H9 (cell line): ENCODE results near the gene PAQR7. TPM values are rescaled to one million over a fixed set of nuclear protein-coding genes. Genes with fewer than 3 reads are reported as not detected.

ENCODE experiments used
- DNase-seq: peaks from one replicate; pipeline ENCODE4 v3.0.0-alpha.2; 2017
- H2AFZ ChIP-seq: one replicate; pipeline ENCODE4 v1.6.1; 2013; ENCODE audit warnings: mild to moderate bottlenecking, low read length, control low read depth, moderate library complexity
- H2AK5ac ChIP-seq: 2 replicates; pipeline ENCODE4 v1.6.1; 2013; ENCODE audit warnings: low read length, control low read depth, mixed read lengths; ENCODE audit not compliant: insufficient read length
- H2BK120ac ChIP-seq: one replicate; pipeline ENCODE4 v1.6.1; 2013; ENCODE audit warnings: low read depth, mild to moderate bottlenecking, low read length, control low read depth, inconsistent platforms; ENCODE audit not compliant: poor library complexity, severe bottlenecking
- H2BK12ac ChIP-seq: 2 replicates; pipeline ENCODE4 v1.6.1; 2013; ENCODE audit warnings: low read length, control low read depth, mixed read lengths, low read depth; ENCODE audit not compliant: insufficient read length
- H2BK15ac ChIP-seq: 2 replicates; pipeline ENCODE4 v1.6.1; 2013; ENCODE audit warnings: low read depth, low read length, control low read depth
- H2BK20ac ChIP-seq: one replicate; pipeline ENCODE4 v1.6.1; 2013; ENCODE audit warnings: low read depth, mild to moderate bottlenecking, low read length, control low read depth, inconsistent platforms; ENCODE audit not compliant: poor library complexity, severe bottlenecking
- H2BK5ac ChIP-seq: 2 replicates; pipeline ENCODE4 v1.6.1; 2013; ENCODE audit warnings: low read length, control low read depth, mixed read lengths; ENCODE audit not compliant: insufficient read length
- H3K14ac ChIP-seq: 2 replicates; pipeline ENCODE4 v1.6.1; 2013; ENCODE audit warnings: low read length, control low read depth; ENCODE audit not compliant: insufficient read depth
- H3K18ac ChIP-seq: 2 replicates; pipeline ENCODE4 v1.6.1; 2013; ENCODE audit warnings: low read depth, mild to moderate bottlenecking, mixed read lengths, low read length, control low read depth; ENCODE audit not compliant: insufficient read length
- H3K23ac ChIP-seq: 2 replicates; pipeline ENCODE4 v1.6.1; 2013; ENCODE audit warnings: low read length, control low read depth, mixed read lengths, low read depth; ENCODE audit not compliant: insufficient read length
- H3K23me2 ChIP-seq: 2 replicates; pipeline ENCODE4 v1.6.1; 2013; ENCODE audit warnings: low read depth, mild to moderate bottlenecking, mixed read lengths, low read length, control low read depth; ENCODE audit not compliant: insufficient read length, poor library complexity, severe bottlenecking
- H3K27ac ChIP-seq: 2 replicates; pipeline ENCODE4 v1.5.1; 2013; ENCODE audit warnings: low read length, control low read depth, mixed read lengths, low read depth; ENCODE audit not compliant: insufficient read length
- H3K27me3 ChIP-seq: 2 replicates; pipeline ENCODE4 v1.6.1; 2013; ENCODE audit warnings: low read length, control low read depth, inconsistent platforms; ENCODE audit not compliant: insufficient read depth
- H3K4ac ChIP-seq: 2 replicates; pipeline ENCODE4 v1.6.1; 2013; ENCODE audit warnings: low read depth, mild to moderate bottlenecking, control low read depth, inconsistent platforms, low read length, moderate library complexity
- H3K4me1 ChIP-seq: 2 replicates; pipeline ENCODE4 v1.6.1; 2013; ENCODE audit warnings: low read length, control low read depth, inconsistent platforms; ENCODE audit not compliant: insufficient read depth
- H3K4me2 ChIP-seq: 2 replicates; pipeline ENCODE4 v1.6.1; 2013; ENCODE audit warnings: low read length, control low read depth, mixed read lengths; ENCODE audit not compliant: insufficient read length, insufficient read depth
- H3K56ac ChIP-seq: 2 replicates; pipeline ENCODE4 v1.6.1; 2013; ENCODE audit warnings: low read depth, mild to moderate bottlenecking, mixed read lengths, low read length, control low read depth; ENCODE audit not compliant: insufficient read length
- H3K79me1 ChIP-seq: 2 replicates; pipeline ENCODE4 v1.6.1; 2013; ENCODE audit warnings: low read depth, mild to moderate bottlenecking, moderate library complexity, low read length, control low read depth, inconsistent platforms; ENCODE audit not compliant: insufficient read depth, poor library complexity, severe bottlenecking
- H3K79me2 ChIP-seq: 2 replicates; pipeline ENCODE4 v1.6.1; 2013; ENCODE audit warnings: low read length, control low read depth, inconsistent platforms; ENCODE audit not compliant: insufficient read depth
- H3K9ac ChIP-seq: 2 replicates; pipeline ENCODE4 v1.6.1; 2013; ENCODE audit warnings: low read length, control low read depth, mixed read lengths; ENCODE audit not compliant: insufficient read length; ENCODE audit errors: extremely low read depth
- H3K9me3 ChIP-seq: one replicate; pipeline ENCODE4 v1.6.1; 2013; ENCODE audit warnings: low read depth, low read length, inconsistent platforms; ENCODE audit not compliant: control insufficient read depth
- H3T11ph ChIP-seq: one replicate; pipeline ENCODE4 v1.6.1; 2013; ENCODE audit warnings: mild to moderate bottlenecking, low read length, control low read depth, inconsistent platforms
- H4K20me1 ChIP-seq: one replicate; pipeline ENCODE4 v1.6.1; 2013; ENCODE audit not compliant: control insufficient read depth, insufficient read length, insufficient read depth
- H4K5ac ChIP-seq: 2 replicates; pipeline ENCODE4 v1.6.1; 2013; ENCODE audit warnings: low read depth, mild to moderate bottlenecking, mixed read lengths, low read length, control low read depth; ENCODE audit not compliant: insufficient read length
- H4K8ac ChIP-seq: replicated peaks from 2 replicates; pipeline ENCODE4 v1.6.1; 2013; ENCODE audit warnings: low read length, control low read depth, mixed read lengths, low read depth; ENCODE audit not compliant: insufficient read length
- H4K91ac ChIP-seq: 2 replicates; pipeline ENCODE4 v1.6.1; 2013; ENCODE audit warnings: low read depth, mild to moderate bottlenecking, moderate library complexity, mixed read lengths, low read length, control low read depth; ENCODE audit not compliant: insufficient read length
- H3K27ac Mint-ChIP-seq, 3 experiments: 2 replicates in 2 of 3; 3 replicates in 1 of 3; pipeline ENCODE4 v1.8.0; 2020 to 2021; ENCODE audit warnings: mixed read lengths in 3 of 3, mild to moderate bottlenecking in 1 of 3, moderate library complexity in 1 of 3
- H3K27me3 Mint-ChIP-seq: 2 replicates; pipeline ENCODE4 v1.8.0; 2021; ENCODE audit warnings: low read depth, mild to moderate bottlenecking, moderate library complexity, mixed read lengths
- H3K36me3 Mint-ChIP-seq, 3 experiments: 2 replicates in 2 of 3; 3 replicates in 1 of 3; pipeline ENCODE4 v1.8.0; 2020 to 2021; ENCODE audit warnings: low read depth in 3 of 3, mixed read lengths in 3 of 3; ENCODE audit not compliant: insufficient read depth in 1 of 3
- H3K4me1 Mint-ChIP-seq, 2 experiments: 2 replicates each; pipeline ENCODE4 v1.8.0; 2020; ENCODE audit warnings: mixed read lengths in 2 of 2
- H3K4me3 Mint-ChIP-seq, 2 experiments: 2 replicates in 1 of 2; 3 replicates in 1 of 2; pipeline ENCODE4 v1.8.0; 2020 to 2021; ENCODE audit warnings: mild to moderate bottlenecking in 2 of 2, mixed read lengths in 2 of 2, moderate library complexity in 1 of 2
- H3K9me3 Mint-ChIP-seq, 2 experiments: 2 replicates in 1 of 2; 3 replicates in 1 of 2; pipeline ENCODE4 v1.8.0; 2020; ENCODE audit warnings: mild to moderate bottlenecking in 2 of 2, mixed read lengths in 2 of 2, moderate library complexity in 1 of 2
- WGBS: extraction: QIAGEN DNeasy Blood & Tissue Kit; methylation state at CpG from one replicate; pipeline ENCODE4 v1.1.7; 2013; ENCODE audit warnings: missing lambda C conversion rate, low lambda C conversion rate, mixed read lengths; ENCODE audit not compliant: insufficient read length; ENCODE audit errors: extremely low coverage; 5-methylcytosine and 5-hydroxymethylcytosine counted together
- total RNA-seq: library from RNA; stranded (reverse); gene quantifications from 2 replicates; pipeline ENCODE4 v1.2.1, GENCODE V29; 2021
- TF ChIP-seq, protein P1 (sequence below): fragments of 200-600 bp; sonication (generic); conservative IDR thresholded peaks from 3 replicates; pipeline ENCODE4 v1.8.0; 2021; ENCODE audit warnings: antibody characterized with exemption, mild to moderate bottlenecking

PAQR7 gene
- total RNA-seq, 1 experiment from 2014 or later: 6.3 TPM

DNA sequence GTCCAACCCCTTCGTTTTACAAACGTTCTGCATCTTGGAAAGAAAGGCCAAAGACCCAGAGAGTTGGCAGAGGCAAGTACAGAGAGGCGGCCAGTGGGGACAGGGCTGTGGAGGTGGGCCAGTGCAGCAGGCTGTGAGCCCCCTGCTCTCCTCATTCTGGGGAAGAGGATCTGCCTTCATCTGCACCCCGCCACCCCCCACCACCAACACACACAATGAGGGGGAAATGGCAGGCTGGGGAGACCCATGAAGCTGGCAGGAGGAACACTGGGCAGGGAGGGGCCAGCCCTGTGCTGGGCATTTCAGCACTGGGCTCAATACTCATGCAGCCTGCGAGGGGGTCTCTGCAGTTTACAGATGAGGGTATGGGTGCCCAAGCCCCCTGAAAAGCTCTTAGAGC is 16.1 kb upstream of the PAQR7 start:
- DNase-seq: no peak
- no peak overlapping the region for H2AFZ ChIP-seq
- H2BK12ac ChIP-seq: no peak overlapping the region
- H3K4ac ChIP-seq: no peak overlapping the region
- no peak overlapping the region for H3K56ac ChIP-seq
- H3K9me3 ChIP-seq: no peaks in the 10 kb centered on the region
- H3K4me2 ChIP-seq: no peak overlapping the region
- no peaks in the 10 kb centered on the region for H3K79me2 ChIP-seq
- H3K4me1 Mint-ChIP-seq: peaks cover 36 to 39% of the 10 kb centered on the region in 2 experiments
- no CpG with 5 or more reads among the region's 5 CpGs for WGBS
- peak overlapping the region; percentile 23 for H4K91ac ChIP-seq
- H4K5ac ChIP-seq: no peak overlapping the region
- H4K20me1 ChIP-seq: no peaks in the 10 kb centered on the region
- H3K23ac ChIP-seq: no peak overlapping the region
- TF ChIP-seq, protein P1, sequence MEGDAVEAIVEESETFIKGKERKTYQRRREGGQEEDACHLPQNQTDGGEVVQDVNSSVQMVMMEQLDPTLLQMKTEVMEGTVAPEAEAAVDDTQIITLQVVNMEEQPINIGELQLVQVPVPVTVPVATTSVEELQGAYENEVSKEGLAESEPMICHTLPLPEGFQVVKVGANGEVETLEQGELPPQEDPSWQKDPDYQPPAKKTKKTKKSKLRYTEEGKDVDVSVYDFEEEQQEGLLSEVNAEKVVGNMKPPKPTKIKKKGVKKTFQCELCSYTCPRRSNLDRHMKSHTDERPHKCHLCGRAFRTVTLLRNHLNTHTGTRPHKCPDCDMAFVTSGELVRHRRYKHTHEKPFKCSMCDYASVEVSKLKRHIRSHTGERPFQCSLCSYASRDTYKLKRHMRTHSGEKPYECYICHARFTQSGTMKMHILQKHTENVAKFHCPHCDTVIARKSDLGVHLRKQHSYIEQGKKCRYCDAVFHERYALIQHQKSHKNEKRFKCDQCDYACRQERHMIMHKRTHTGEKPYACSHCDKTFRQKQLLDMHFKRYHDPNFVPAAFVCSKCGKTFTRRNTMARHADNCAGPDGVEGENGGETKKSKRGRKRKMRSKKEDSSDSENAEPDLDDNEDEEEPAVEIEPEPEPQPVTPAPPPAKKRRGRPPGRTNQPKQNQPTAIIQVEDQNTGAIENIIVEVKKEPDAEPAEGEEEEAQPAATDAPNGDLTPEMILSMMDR: no peak
- no peak overlapping the region for H4K8ac ChIP-seq
- no peaks in the 10 kb centered on the region for H3K79me1 ChIP-seq
- H3K18ac ChIP-seq: peak overlapping the region; percentile 18
- no peak overlapping the region for H2BK5ac ChIP-seq
- H3K36me3 Mint-ChIP-seq: peaks cover 0 to 8% (median 1%) of the 10 kb centered on the region in 3 experiments; a peak in 6 of 7 replicates
- H3K9me3 Mint-ChIP-seq: no peaks in the 10 kb centered on the region
- H3T11ph ChIP-seq: no peak overlapping the region
- no peak overlapping the region; a peak in 1 of 5 replicates for H3K4me3 Mint-ChIP-seq
- H3K27me3 Mint-ChIP-seq: no peaks in the 10 kb centered on the region
- H3K23me2 ChIP-seq: no peaks in the 10 kb centered on the region
- peak overlapping the region; percentile 3; the same call in 1 of the 2 replicates for H3K14ac ChIP-seq
- H2BK20ac ChIP-seq: no peak overlapping the region
- H3K27me3 ChIP-seq: no peaks in the 10 kb centered on the region
- H3K27ac ChIP-seq: no peak overlapping the region
- no peak overlapping the region for H2BK15ac ChIP-seq
- H2BK120ac ChIP-seq: no peak overlapping the region
- peak overlapping the region in 2 of 3 experiments; percentile 18 to 55; a peak in 3 of 7 replicates for H3K27ac Mint-ChIP-seq
- H2AK5ac ChIP-seq: no peak overlapping the region
- no peak overlapping the region for H3K9ac ChIP-seq
- H3K4me1 ChIP-seq: no peaks in the 10 kb centered on the region; the same call in 1 of the 2 replicates
